DND-41 (cell line): ENCODE results near the gene CEACAM3.

Experiments
- CTCF ChIP-seq: IDR thresholded peaks from 2 replicates; pipeline ENCODE4 v1.5.1; 2012; ENCODE audit warnings: borderline replicate concordance, low read length, moderate library complexity, mild to moderate bottlenecking; ENCODE audit not compliant: poor library complexity, severe bottlenecking; ENCODE audit errors: extremely low read depth
- EZH2 ChIP-seq: IDR thresholded peaks from 3 replicates; pipeline ENCODE4 v1.6.1; 2012; ENCODE audit warnings: borderline replicate concordance, low read depth, mild to moderate bottlenecking, moderate library complexity, low read length, inconsistent platforms; ENCODE audit not compliant: severe bottlenecking

GRCh38 chr19:41851456-41851855 lies 55.1 kb downstream of the CEACAM3 start:
- TF ChIP-seq CTCF: no peak
- TF ChIP-seq EZH2: no peak
